NCI-H2107 treated with DMSO at 0.1 percent for 48 hours (cell line): ENCODE measurements around the gene DDRGK1.
"Not testable (repeated sequence)": the region's sequence is repeated elsewhere in the genome, so short reads cannot be mapped to it uniquely, and the experiment has no call there.

ENCODE experiments used
- DNase-seq: peaks from one replicate; lab custom pipeline; 2025; ENCODE audit not compliant: unreplicated experiment; lab: John Stamatoyannopoulos, UW

DDRGK1 gene

DNA sequence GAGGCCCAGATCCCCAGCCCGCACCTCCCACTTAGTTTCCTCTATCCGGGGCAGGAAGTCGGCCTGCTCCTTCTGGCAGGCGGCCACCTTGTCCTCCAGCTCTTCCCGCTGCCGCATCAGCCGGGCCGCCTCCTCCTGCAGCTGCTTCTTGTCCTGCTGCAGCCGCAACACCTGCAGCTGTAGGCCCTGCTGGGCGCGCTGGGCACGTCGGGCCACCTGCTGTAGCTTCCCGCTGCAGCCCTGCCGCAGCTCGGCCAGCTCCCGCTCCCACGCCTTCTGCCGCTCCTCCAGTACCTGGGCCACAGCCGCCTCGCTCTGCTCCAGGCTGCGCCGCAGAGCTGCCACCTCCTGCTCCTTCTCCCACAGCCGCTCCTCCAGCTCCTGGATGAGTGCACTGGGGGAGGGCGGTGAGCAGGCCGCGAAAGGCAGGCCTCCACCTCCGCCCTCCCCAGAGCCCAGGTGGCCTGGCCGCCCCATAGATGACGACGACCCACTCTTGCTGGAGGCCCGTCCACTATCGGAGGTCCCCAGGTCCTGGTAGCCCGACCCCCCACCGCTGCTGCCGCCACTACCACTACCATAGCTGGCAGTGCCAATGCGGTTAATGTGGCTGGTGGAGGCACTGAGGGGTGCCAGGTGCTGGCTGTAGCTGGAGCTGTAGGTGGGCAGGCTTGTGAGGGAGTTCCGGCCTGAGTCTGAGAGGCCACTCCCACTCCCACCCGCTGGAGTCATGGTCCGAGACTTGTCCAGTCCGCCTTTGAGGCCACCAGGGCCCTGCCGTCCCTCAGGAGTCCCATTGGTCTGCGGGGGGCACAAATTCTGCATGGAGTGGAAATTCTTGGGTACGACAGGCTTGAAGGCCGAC, 38.8 kb downstream of the DDRGK1 start:
- DNase-seq = peak; percentile 86

- DNase-seq = no peak
Measured at GRCh38 chr20:3164763-3165410, 39.6 kb downstream of the DDRGK1 start.

DNA sequence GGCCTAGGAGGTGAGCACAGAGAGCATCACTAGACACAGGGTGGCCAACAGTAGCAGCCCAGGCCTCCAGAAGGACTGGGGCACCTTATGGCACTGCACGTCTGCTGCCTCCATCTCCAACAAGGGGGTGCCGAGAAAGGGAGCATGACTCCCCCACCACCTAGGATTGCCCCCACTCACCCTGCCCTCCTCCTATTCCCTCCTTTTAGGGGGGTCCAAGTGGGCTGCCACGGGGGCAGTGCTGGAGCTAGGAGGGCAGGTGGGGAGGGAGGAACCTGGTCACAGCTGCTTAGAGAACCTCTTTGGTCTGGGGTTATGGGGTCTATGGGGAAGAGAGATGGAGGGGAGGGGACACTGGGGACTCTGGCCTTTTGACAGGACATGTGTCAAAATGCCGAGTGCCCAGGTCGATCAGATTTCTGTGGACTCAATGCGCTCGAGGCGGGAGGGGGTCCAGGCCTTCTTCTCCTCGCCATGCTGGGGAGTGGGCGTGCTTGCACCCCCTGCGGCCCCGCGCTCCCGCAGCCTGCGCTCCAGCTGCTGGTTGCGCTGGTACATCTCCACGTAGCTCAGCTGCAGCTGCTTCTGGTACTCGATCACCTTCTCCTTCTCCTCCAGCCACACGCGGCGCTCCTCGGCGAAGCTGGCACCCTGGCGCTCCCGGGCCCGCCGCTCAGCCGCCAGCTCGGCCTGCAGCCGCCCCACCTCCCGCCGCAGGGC, 40.3 kb downstream of the DDRGK1 start:
- no peak for DNase-seq

GRCh38 chr20:3163099-3164042, 41.1 kb downstream of the DDRGK1 start:
- DNase-seq = no peak

DNA sequence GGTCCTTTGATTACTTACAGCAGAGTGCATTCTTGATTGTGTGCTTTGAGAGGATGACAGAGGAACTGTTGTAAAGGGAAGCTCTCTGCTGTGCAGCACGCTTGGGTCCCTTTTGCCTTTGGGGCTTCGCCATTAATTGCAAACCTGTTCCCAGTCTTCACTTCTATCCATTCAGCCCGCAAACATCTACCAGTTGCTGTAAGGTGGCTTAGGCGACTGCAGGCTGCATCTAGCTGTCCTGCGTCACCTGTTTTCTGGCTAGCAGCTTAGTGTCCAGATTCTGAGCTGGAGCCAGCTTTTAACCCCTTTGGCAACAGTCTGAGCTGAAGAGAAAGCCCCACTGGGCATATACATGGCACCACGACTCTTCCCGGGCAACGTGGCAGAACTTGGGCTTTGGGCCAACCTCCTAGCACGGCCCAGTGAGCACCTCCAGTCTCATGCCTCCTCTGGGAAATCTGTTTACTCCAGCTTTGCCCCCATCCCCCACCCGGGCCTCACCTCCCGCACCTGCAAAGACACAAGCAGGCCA, 42.3 kb downstream of the DDRGK1 start:
- peak; percentile 81 for DNase-seq

- no peak for DNase-seq
Measured at GRCh38 chr20:3161316-3162079, 43.0 kb downstream of the DDRGK1 start.

- no peak for DNase-seq
Measured at GRCh38 chr20:3160418-3160817, 44.1 kb downstream of the DDRGK1 start.

- no peak for DNase-seq
Measured at GRCh38 chr20:3158968-3159431, 45.5 kb downstream of the DDRGK1 start.

GRCh38 chr20:3157817-3158216, 46.7 kb downstream of the DDRGK1 start:
- DNase-seq = no peak

GRCh38 chr20:3156811-3157619, 47.5 kb downstream of the DDRGK1 start:
- DNase-seq = no peak

- not testable (repeated sequence) for DNase-seq
Measured at GRCh38 chr20:3152057-3152644, 52.3 kb downstream of the DDRGK1 start.

DNA sequence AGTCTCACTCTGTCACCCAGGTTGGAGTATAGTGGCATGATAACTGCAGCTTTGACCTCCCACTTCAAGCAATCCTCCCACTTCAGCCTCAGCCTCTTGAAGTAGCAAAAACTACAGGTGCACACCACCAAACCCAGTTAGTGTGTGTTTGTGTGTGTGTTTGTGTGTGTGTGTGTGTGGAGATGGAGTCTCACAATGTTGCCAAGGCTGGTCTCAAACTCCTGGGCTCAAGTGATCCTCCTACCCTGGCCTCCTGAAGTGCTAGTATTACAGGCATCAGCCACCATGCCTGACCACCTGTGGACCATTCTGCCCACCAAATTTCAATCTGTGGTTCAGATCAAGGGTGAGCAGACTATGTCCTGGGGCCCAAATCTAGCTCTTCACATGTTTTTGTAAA, 53.6 kb downstream of the DDRGK1 start:
- no peak for DNase-seq

GRCh38 chr20:3146732-3147341, 57.6 kb downstream of the DDRGK1 start:
- no peak for DNase-seq

- DNase-seq = no peak
Measured at GRCh38 chr20:3141757-3142156, 62.7 kb downstream of the DDRGK1 start.
